ENCODE data around the gene SLC6A4.

DNA sequence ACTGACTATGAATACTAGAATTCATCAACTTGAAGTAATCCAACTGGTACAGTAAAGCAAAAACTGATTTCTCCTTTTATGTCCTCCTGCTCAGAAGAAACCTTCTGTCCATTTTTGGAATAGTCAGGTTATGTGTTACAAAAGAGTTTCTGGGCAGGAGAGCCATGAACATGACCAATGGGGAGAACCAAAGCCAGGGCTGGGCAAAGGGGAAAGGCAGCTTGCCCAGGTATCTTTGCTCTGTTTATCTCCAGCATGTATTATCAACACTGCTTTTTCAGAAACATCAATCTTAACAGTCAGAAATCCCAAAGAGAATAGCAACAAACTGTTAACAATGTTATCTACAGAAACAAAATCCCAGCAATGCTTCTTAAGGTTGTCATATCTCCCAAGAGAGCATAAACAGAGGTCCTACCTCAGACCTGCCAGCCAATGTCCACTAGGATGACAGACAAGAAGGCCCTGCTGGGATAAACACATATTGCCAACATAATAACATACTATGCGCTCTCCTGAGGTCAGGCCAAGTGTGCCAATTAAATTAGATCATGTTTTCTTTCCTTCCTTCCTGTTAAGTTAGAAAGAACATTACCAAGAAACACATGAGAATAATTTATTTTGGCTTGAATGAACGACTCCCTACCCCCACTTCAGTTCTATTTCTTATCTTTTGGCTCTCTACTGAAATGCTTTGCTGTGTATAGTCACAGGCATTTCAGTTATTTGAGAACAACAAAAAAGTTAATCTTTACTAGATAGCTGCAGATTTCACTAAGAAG is 28.2 kb upstream of the SLC6A4 start:
- TF ChIP-seq, protein P1, sequence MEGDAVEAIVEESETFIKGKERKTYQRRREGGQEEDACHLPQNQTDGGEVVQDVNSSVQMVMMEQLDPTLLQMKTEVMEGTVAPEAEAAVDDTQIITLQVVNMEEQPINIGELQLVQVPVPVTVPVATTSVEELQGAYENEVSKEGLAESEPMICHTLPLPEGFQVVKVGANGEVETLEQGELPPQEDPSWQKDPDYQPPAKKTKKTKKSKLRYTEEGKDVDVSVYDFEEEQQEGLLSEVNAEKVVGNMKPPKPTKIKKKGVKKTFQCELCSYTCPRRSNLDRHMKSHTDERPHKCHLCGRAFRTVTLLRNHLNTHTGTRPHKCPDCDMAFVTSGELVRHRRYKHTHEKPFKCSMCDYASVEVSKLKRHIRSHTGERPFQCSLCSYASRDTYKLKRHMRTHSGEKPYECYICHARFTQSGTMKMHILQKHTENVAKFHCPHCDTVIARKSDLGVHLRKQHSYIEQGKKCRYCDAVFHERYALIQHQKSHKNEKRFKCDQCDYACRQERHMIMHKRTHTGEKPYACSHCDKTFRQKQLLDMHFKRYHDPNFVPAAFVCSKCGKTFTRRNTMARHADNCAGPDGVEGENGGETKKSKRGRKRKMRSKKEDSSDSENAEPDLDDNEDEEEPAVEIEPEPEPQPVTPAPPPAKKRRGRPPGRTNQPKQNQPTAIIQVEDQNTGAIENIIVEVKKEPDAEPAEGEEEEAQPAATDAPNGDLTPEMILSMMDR (conservative IDR thresholded peaks at IDR 0.05; ENCODE audit: low read length) = no peak
- no peak for TF ChIP-seq EZH2phosphoT487 (IDR thresholded peaks at IDR 0.05; ENCODE audit: borderline replicate concordance)
